Stimulated activated CD8-positive, alpha-beta memory T cell treated with anti-CD3 and anti-CD28 coated beads, Interleukin-4, amount 100 ng/mL, for 1 hour (primary cell): ENCODE results near the gene PHETA1.

Source experiments
- DNase-seq, 2 donors: peaks; one replicate each; pipeline ENCODE4 v3.0.0-alpha.2; 2020; ENCODE audit warnings: low read depth in 2 of 2, low spot score in 1 of 2

Gene PHETA1, protein sequence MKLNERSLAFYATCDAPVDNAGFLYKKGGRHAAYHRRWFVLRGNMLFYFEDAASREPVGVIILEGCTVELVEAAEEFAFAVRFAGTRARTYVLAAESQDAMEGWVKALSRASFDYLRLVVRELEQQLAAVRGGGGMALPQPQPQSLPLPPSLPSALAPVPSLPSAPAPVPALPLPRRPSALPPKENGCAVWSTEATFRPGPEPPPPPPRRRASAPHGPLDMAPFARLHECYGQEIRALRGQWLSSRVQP

DNA sequence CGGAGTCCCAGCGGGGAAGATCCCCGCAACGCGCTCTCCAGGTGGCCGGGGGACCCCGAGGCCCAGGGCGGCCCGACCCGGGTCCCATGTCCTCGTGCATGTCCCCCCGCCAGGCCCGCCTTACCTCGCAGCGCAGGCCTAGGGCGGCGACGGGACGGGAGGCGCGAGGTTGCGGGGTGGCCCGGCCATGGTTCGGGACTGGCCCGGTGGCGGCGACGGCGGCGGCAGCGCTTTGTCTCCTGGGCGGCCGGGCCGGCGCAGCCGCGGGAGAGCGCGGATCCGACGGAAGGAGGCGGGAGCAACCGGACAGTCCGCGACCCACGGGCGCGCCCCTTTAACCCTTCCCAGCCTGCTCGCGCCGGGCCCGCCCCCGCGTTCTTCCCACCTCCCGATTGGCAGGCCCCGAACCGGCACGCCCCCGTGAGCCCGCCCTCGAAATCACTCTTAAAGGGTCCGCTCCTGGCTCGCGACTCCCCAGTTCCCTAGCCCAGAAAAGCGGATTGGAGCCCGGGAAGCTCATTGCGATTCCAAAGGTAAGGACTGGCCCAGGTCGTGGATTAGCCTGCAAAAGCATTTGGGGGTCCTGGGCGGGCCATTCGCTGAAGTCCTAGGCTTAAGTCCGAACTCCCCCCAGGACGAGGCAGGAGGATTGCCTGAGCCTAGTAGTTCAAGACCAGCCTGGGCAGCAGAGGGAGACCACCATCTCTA lies at the start of gene PHETA1:
Gene PHETA1 (minus strand): TSS at position 308 of the 708 bp plus-strand sequence. CDS start 5,668 bp downstream, outside the sequence.
- DNase-seq = peak; percentile 42 to 63

DNA sequence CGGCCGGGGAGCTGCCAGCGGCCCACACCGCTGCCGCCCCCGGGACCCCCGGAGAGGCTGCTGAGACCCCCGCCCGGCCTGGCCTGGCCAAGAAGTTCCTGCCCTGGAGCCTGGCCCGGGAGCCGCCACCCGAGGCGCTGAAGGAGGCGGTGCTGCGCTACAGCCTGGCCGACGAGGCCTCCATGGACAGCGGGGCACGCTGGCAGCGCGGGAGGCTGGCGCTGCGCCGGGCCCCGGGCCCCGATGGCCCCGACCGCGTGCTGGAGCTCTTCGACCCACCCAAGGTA lies 49.6 kb upstream of the PHETA1 start:
- no peak for DNase-seq

DNA sequence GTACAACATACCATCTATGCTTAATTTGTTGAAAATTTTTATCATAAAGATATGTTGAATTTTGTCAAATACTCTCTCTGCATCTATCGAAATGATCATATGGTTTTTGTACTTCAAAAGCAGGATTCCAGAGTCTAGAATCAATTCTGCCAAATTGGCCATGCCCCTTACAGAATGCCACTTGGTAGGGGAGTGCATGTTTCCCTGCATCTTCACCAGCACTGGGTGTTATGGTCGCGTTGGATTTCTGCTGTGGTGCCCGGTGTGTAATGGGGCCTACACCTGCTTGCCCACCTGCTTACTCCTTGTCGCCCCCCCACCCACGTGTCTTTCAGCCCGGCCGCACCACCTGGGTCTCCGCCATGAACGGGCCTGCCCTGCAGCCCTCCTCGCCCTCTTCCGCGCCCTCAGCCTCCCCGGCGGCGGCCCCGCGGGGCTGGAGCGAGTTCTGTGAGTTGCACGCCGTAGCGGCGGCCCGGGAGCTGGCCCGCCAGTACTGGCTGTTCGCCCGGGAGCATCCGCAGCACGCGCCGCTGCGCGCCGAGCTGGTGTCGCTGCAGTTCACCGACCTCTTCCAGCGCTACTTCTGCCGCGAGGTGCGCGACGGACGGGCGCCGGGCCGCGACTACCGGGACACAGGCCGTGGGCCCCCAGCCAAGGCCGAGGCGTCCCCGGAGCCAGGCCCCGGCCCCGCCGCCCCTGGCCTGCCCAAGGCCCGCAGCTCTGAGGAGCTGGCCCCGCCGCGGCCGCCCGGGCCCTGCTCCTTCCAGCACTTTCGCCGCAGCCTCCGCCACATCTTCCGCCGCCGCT lies 49.1 kb upstream of the PHETA1 start:
- DNase-seq = no peak

DNA sequence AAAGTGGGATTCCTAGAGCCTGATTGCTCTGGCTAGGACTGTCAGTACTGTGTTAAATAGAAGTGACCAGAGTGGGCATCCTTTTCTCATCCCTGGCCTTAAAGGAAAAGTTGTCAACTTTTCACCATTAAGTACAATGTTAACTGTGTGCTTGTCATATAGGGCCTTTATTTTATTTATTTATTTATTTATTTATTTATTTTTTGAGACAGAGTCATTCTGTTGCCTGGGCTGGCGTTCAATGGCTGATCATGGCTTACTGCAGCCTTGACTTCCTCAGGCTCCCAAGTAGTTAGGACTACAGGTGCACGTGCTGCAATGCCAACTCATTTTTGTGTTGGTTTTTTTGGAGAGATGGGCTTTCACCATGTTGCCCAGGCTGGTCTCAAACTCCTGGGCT lies 48.4 kb upstream of the PHETA1 start:
- DNase-seq = no peak

DNA sequence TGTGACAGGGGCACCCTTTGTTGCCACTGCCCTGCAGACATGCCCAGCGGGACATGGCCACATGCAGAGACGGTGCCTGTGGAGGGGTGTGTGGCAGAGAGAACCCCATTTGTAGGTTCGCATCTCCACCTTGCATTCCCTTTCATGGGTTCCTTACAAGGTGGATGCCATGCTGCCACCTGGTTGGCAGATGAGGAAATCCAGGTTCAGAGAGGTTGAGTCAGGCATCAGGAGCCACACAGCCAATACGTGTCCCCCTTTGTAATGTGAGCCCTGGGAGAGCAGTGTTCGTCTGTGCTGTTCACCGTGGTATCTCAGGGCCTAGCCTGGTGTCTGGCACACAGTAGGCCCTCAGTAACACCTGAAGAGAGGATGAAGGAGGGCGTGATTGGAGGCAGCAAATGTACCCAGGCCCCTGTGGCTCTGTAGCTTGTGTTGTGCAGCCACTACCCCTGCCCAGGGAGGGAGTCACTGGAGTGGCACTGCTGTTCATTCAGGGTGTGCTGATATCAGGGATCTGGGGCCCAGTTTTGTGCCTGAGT lies 45.9 kb upstream of the PHETA1 start:
- DNase-seq = no peak

DNA sequence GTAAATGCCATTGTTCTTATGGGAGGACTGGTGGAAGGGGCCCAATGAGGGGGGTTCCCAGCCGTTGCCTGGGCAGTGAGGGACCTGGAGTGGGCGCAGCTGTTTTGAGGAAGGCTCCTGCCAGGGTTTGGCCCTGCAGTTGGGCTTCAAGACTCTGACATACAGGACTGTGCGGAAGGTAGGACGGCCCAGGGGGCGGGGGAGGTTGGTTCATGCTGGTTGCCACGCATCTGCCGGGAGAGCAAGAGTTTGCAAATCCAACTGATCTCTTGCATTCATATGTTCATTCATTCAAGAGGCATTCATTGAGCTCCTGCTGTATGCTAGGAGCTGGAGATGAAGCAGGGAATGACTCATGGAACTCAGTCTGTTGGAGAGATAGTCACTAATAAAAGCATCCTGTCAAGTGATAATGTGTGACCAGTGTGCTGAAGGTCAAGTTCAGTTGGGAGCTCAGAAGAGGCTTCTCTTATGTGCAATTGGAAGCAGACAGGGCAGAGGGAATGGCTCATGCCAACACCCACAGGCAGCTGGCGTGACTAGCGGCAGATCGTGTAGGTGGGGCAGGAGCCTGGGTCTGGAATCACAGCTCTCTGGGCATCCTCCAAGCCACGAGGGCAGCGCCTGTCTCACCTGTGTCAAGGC lies 44.7 kb upstream of the PHETA1 start:
- DNase-seq = no peak

DNA sequence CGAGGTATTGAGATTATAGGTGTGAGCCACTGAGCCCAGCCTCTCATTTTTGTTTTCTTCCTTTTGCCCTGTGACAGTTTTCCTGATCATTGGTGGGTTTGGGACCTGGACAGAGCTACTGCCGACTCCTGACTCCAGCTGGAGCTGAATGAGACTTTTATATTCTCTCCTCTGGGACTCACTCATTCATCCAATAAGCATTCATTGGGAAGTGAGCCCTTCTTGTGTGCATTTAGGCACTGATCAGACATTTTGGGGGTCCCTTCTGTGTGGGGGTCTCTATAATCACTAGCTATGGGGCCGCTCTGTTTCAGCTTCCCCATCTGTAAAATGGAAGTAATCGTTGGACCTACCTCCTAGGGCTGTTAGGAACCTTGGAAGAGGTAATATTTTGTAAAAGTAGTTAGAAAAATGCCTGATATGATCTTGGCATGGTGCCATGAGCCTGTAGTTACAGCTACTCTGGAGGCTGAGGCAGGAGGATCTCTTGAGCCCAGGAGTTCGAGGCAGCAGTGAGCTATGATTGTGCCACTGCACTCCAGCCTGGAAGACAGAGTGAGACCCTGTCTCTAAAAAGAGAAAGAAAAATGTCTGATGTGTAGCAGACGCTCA lies 44.0 kb upstream of the PHETA1 start:
- no peak for DNase-seq

DNA sequence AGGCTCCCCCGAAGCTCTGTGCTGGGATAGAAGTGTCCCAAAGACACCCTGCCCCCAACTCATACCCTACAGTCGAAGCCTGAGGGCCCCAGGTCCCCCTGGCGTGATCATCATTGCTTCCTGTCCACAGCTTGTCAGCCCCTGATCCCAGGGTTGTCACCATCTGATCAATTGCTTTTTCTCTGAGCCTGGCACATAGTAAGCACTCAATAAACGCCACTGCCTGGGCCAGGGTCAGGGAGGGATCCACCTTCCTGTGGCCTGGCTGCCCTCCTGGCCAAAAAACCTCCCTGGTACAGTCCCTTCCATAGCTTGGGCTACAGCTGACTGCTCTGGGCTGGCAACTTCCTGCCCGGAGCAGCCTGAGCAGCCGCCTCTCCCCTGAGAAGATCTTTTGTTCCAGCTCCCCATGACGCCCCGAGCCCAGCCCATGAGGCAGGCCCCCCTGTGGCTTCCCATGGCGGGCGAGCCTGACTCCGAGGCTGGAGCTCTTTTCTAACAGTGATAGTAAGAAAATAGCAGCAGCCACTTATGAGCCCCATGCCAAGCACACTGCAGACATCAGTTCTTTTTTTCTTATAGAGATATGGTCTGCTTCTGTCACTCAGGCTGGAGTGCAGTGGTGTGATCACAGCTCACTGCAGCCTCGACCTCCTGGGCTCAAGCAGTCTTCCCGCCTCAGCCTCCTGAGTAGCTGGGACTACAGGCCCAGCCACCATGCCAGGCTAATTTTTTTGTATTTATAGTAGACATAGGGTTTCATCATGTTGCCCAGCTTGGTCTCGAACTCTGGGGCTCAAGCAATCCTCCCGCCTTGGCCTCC lies 43.3 kb upstream of the PHETA1 start:
- DNase-seq = no peak

DNA sequence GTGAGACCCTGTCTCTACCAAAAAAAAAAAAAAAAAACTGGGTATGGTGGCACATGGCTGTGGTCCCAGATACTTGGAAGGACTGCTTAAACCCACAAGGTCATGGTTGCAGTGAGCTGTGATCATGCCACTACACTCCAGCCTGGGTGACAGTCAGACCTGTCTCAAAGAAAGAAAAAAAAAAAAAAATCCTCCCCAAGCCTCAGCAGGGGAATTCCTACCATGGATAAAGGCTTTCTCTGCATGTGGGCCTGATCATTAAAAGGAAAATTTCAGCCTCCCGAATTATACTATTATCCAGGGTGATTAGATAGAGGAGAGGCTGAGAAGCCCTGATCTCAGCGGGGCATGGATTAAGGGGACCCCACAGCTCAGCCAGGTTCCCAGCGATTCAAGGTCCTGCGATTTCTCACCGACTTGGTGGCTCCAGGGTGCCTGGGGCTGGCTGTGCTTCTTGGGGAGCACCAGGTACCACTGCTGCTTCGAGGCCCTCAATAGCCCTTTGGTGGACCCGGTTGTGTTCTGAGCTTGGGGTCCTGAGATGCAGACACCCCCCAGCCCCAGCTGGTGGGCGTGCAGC lies 42.4 kb upstream of the PHETA1 start:
- no peak for DNase-seq

DNA sequence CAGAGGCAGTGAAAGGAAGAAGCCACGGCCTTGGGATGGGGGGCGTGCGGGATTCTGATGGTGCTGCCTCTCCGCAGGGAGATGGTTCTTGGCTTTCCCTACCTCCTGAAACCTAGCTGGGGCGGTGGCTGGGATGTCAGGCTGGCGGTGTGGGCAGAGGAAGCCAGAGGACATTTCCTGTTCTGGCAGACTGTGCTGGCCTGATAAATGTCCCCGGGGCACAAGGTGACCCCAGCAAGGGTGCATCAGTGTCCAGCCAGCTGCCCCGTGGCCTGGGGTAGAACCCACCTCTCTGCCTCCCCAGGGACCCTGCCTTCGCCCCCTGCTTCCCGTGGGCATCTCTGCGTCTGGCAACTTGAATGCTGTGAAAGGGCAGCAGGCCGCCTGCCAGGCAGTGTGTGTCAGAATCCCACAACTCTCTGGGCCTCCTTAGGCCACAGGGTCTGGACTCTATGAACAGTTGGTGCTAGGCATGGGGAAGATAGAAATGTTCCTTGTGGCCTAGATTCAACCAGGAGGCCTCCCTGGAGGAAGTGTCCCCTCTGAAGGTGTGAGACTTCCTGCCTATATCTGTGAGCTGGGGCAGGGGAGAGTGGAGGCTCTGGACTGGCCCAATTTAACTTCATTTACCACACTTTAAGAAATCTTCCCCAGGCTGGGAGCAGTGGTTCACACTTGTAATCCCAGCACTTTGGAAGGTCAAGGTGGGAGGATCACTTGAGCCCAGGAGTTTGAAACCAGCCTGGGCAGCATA lies 41.7 kb upstream of the PHETA1 start:
- DNase-seq = no peak

DNA sequence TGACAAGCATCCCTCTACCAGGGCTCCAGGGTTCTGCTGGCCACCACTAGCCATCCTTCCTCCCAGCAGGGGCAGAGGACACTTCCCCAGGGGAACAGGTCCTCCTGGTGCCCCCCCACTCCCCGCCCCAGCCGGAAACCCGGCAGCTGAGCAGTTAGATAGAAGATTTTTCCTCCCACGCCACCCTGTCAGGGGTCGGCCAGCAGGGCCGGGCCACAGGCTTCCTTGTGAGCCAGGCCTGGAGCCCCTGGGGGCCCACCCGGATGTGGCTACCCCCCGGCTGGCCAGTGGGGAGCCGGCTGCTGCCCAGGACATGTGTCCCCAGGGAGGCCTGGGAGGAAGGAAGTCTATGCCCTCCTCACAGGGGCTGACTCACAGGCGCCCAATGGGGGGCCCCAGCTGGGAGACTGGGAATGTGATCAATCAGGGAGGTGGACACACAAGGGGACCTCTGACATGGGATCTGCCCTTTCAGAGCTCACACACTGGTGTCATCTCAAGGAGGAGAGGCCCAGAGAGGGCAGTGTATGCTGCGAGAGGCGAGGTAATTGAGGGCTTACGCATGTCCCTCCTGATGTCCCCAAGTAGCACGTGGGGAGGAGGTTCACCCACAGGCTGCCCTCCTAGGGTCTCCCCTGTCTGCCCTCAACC lies 41.0 kb upstream of the PHETA1 start:
- DNase-seq = no peak

DNA sequence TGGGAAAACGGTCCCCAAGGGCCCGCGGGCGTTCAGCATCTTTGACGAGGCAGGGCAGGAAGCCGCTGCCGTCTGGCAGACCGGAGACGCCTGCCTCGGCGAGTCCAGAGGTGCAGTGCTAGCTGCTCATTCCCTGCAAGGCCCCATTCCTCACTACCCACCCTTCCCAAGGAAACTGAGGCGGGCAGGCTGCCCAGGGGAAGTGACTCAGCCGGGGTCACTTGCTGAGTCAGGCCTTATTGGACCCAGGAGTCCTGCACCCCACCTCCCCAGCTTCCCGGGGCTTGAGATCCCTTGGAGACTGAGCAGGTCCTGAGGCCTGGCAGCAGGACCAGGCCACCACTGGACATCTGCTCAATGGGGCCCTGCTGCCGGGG lies 40.5 kb upstream of the PHETA1 start:
- DNase-seq = no peak

DNA sequence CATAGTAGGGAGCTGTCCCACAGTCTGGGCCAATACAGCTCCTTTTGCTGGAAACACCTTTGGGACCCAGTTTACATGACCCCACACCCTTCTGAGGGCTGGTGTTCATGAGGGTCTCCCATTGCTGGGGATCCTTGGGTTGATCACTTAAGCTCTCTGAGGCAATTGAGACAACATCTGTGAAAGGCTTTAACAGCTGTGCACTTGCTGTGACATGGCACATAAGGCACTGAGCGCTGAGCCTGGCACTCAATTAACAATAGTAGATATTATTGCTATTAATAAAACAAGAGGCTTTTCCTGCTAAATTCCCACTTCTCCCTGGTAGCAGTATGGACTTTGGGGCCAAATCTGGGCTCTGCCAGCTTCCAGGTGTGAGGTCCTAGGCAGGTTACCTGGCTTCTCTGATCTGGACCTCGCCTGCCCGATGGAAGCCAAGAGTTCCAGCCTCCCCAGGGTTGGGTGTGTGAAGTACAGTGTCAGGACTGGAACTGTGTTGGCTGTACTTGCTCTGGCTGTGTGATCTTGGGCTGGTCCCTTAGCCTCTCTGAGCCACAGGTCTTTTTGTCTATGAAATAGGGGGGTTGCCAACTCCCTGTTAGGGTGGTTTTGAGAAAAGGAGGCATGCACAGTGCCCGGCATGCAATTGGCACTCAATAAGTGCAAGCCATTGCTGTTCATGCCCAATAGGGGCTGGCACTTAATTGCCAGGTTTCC lies 39.9 kb upstream of the PHETA1 start:
- no peak for DNase-seq

DNA sequence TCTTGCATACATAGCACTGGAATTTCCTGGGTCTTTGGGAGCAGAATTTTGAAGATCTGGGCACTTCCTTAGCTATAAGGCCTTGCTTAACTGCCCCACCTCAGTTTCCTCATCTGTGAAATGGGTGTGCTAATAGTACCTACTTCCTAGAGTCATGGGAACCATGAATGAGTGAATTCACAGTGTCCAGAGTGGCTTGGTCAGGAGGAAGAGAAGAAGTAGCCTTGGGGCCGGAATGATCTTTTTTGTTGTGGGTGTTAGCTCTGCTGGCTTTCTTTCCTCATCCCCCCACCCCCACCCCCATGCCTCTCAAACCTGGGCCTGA lies 39.2 kb upstream of the PHETA1 start:
- no peak for DNase-seq

DNA sequence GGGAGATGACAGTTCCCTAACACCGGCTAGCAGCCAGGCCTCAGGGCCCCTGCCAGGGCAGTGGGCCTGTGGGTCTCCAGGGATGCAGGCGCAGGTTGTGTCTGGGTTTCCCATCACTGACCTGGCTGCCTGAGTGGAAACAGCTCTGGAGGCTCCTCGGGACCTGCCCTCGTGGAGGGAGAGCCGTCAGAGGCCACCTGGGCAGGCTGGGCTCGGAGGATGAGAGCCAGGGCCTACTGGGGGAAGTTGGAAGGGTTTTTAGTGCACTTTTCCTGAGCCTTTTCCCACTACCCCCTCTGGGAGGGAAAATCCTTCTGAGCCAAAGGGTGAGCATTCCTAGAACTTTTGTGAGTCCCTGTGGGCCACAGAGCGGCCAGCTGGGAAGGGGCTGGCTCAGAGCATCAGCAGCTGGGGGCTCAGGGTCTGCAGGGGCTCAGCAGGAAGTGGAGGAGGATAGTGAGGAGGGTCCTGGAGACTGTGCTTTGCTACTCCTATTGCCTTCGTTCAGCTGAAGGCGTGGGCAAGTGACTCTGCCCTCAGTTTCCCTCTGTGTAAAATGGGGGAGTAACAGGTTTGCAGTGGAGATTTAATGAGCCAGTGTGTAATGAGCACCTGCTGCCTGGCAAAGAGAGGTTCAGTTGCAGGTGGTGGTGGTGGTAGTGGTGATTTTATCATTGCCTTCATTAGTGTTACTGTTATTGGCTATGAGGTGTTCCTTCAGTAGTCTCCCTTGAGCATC lies 38.7 kb upstream of the PHETA1 start:
- DNase-seq = no peak

DNA sequence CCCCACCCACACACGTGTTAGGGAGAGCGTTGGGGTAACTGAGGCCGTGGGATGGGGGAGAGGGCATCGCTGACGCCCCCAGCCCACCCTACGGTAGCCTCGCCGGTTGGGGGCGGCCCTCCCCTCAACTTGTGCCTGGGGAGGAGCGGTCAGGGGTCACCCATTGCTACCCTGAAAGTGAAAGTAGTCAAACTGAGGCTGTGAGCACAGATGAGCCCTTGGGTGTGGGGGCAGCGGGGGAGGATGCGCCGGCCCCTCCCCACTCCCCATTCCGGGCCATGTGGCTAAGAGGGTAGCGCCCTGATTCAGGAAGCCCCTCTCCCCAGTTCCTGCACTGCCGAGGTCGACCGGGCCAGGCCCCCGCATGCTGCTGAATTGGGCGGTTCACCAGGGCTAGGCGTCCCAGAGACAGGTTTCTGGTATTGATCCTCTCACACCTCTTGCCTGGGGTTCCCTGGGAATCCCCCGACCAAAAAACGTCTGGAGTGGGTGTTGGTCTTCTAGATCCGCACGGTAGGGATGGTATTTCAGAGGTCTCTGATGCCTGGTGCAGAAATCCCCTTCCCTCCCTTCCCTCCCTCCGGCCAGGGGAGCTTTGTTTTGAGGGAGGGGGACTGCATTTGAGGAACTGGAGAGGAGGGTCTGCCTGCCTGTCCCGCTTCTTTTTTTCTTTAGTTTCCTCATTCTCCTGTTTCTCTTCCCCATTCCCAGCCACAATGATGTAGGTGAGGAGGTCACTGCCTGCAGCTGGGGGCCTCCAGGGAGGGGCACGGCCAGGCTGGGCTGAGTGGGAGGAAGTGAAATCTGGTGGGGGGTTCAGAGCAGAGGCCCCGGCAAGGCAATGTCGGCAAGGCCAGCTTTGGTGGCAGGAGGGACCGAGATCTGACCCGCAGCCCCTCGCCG lies 37.8 kb upstream of the PHETA1 start:
- DNase-seq = no peak
